ENCODE data around the gene EIF2B4. TPM values are rescaled to one million over a fixed set of nuclear protein-coding genes. Genes with fewer than 3 reads are reported as not detected.

EIF2B4 gene
- total RNA-seq, 1 donor from 2014 or later, result 49.6 TPM

DNA sequence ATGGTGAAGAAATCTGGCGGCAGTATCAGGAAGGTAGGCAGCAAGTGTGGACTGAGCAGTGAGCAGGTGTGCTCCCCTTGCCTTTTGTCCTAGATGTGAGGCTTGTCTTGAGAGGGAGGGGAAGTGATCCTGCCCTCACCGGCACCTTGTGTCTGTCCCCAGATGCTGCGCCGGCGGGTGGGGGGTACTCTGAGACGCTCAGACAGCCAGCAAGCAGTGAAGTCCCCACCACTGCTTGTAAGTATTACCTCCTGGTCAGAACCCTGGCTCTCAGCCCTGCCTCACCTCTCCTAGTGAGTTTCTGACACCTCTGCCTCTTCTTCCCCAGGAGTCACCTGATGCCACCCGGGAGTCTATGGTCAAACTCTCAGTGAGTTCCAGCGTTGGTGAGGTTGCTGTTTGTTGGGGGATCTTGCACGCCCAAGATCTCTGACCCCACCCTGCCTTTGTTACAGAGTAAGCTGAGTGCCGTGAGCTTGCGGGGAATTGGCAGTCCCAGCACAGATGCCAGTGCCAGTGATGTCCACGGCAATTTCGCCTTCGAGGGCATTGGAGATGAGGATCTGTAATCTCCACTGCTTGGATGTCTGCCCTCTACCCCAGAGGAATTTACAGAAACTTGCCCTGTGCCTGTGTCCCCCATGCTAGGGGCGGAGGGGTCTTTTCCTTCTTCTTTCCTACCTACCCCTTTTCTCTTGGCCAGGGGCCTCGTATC, 6.2 kb upstream of the EIF2B4 start:
- H3K27ac Mint-ChIP-seq, result peak overlapping the region; percentile 45

DNA sequence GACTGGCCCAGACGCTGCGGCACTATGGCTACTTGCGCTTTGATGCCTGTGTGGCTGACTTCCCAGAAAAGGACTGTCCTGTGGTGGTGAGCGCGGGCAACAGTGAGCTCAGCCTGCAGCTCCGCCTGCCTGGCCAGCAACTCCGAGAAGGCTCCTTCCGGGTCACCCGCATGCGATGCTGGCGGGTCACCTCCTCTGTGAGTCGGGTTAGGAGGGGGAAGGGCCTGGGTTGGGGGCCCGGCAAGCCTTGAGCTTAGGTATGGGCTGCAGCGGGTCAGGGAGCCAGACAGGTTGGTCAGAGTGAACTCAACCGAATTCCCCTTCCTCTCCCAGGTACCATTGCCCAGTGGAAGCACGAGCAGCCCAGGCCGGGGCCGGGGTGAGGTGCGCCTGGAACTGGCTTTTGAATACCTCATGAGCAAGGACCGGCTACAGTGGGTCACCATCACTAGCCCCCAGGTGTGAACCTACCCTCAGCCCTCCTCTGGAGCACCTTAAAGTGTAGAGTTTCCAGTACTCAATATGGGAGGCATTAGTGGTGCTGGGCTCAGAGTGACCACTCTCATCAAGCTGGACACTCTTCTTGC, 5.5 kb upstream of the EIF2B4 start:
- TF ChIP-seq, protein P1, sequence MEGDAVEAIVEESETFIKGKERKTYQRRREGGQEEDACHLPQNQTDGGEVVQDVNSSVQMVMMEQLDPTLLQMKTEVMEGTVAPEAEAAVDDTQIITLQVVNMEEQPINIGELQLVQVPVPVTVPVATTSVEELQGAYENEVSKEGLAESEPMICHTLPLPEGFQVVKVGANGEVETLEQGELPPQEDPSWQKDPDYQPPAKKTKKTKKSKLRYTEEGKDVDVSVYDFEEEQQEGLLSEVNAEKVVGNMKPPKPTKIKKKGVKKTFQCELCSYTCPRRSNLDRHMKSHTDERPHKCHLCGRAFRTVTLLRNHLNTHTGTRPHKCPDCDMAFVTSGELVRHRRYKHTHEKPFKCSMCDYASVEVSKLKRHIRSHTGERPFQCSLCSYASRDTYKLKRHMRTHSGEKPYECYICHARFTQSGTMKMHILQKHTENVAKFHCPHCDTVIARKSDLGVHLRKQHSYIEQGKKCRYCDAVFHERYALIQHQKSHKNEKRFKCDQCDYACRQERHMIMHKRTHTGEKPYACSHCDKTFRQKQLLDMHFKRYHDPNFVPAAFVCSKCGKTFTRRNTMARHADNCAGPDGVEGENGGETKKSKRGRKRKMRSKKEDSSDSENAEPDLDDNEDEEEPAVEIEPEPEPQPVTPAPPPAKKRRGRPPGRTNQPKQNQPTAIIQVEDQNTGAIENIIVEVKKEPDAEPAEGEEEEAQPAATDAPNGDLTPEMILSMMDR (IDR thresholded peaks at IDR 0.05; ENCODE audit: unreplicated experiment), result no peak
- H3K27me3 Mint-ChIP-seq, result no peaks in the 10 kb centered on the region
- no peak for DNase-seq (ENCODE audit: low spot score, unreplicated experiment)
- H3K4me1 Mint-ChIP-seq (ENCODE audit: low read depth), result peaks cover 25% of the 10 kb centered on the region
- H3K4me3 Mint-ChIP-seq (ENCODE audit: low read depth), result no peak overlapping the region
- H3K27ac Mint-ChIP-seq, result peak overlapping the region; percentile 33
- no peaks in the 10 kb centered on the region for H3K9me3 Mint-ChIP-seq (ENCODE audit: low read depth)
- peaks cover 20% of the 10 kb centered on the region for H3K36me3 Mint-ChIP-seq (ENCODE audit: insufficient read depth)

More for the DNA sequence above, 6.2 kb upstream of the EIF2B4 start:
- no peak for DNase-seq (ENCODE audit: low spot score, unreplicated experiment)
- Mint-ChIP-seq H3K36me3 (ENCODE audit: insufficient read depth) (peaks cover 20% of the 10 kb centered on the region), H3K27me3 (no peaks in the 10 kb centered on the region), H3K9me3 (ENCODE audit: low read depth) (no peaks in the 10 kb centered on the region), H3K4me1 (ENCODE audit: low read depth) (peaks cover 28% of the 10 kb centered on the region), H3K4me3 (ENCODE audit: low read depth) (no peak overlapping the region)
- TF ChIP-seq, protein P1 (IDR thresholded peaks at IDR 0.05; ENCODE audit: unreplicated experiment), result no peak

DNA sequence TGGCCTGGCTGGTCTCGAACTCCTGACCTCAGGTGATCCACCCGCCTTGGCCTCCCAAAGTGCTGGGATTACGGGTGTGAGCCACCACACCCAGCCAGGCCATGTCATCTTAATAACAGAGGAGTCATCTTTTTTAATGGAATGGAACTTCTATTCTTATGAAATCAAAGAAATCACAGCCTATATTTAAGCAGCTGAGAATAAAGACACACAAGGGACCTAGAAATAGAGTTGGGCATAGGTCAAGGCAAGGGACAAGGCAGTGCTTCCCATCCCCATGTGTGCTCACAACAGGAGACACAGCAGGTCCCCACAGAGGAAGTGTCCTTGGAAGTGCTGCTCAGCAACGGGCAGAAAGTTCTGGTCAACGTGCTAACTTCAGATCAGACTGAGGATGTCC, 3.4 kb upstream of the EIF2B4 start:
- Mint-ChIP-seq H3K27me3 (no peaks in the 10 kb centered on the region), H3K9me3 (ENCODE audit: low read depth) (no peaks in the 10 kb centered on the region), H3K4me3 (ENCODE audit: low read depth) (no peak overlapping the region), H3K36me3 (ENCODE audit: insufficient read depth) (peaks cover 21% of the 10 kb centered on the region), H3K27ac (no peak overlapping the region), H3K4me1 (ENCODE audit: low read depth) (peaks cover 24% of the 10 kb centered on the region)
- no peak for DNase-seq (ENCODE audit: low spot score, unreplicated experiment)
- TF ChIP-seq, protein P1 (IDR thresholded peaks at IDR 0.05; ENCODE audit: unreplicated experiment), result no peak

DNA sequence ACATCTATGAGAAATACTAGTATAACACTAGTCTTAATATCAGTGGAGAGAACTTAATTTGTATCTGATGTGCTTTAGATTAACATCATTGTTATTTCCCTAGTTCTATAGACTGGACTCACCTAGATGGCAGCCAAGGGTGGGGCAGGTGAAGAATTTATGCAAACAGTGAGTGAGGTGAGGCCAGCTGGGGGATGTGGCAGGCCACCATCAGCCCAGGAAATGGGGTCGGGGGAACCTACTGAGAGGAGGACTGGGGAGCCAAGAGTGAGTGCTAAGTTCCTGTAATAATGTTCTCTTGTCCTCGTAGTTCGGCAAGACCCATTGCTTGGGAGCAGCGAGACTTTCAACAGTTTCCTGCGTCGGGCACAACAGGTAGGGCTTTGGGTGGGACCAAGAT, 2.8 kb upstream of the EIF2B4 start:
- H3K27me3 Mint-ChIP-seq, result no peaks in the 10 kb centered on the region
- H3K4me3 Mint-ChIP-seq (ENCODE audit: low read depth), result no peak overlapping the region
- peaks cover 24% of the 10 kb centered on the region for H3K4me1 Mint-ChIP-seq (ENCODE audit: low read depth)
- no peaks in the 10 kb centered on the region for H3K9me3 Mint-ChIP-seq (ENCODE audit: low read depth)
- no peak for DNase-seq (ENCODE audit: low spot score, unreplicated experiment)
- H3K27ac Mint-ChIP-seq, result peak overlapping the region; percentile 79
- TF ChIP-seq, protein P1 (IDR thresholded peaks at IDR 0.05; ENCODE audit: unreplicated experiment), result no peak
- peaks cover 21% of the 10 kb centered on the region for H3K36me3 Mint-ChIP-seq (ENCODE audit: insufficient read depth)

DNA sequence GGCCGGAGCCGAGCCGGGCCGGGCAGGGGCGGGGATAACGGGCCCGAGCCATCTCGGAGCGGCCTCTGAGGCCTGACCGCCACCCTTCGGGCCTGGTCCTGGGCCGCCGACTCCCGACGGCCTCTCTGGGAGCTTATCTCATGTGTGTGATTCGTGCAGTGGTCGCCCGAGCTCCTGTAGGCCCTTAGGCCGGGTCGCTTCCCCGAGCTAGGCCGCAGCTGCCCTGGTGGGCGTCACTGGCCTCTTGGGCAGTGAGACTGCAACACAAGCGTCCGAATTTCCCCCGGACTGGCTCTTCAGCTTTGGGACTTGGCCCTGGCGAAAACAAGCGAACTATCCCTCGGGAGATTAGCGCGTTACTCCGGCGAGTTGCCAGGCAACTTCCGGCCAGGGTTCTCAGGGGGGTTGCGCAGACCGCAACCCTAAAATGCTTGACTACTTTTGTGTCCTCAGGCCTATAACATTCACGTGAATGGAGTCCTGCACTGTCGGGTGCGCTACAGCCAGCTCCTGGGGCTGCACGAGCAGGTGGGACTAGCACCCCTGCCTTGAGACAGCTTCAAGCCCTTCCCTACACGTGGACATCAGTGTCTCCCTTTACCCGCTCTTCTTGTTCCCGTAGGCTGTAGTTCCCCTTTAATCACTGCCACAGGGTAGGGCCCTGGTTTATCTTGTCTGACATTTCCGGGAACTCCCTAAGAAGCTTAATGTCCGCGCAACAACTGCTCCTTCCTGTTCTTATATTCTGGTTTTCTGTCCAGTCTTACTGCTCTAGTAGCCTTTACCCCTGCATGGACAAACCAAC, 880 bp upstream of the EIF2B4 start:
- Mint-ChIP-seq H3K27ac (peak overlapping the region; percentile 98), H3K9me3 (ENCODE audit: low read depth) (no peaks in the 10 kb centered on the region), H3K4me3 (ENCODE audit: low read depth) (peak overlapping the region; percentile 87), H3K4me1 (ENCODE audit: low read depth) (peaks cover 23% of the 10 kb centered on the region), H3K36me3 (ENCODE audit: insufficient read depth) (peaks cover 24% of the 10 kb centered on the region), H3K27me3 (no peaks in the 10 kb centered on the region)
- no peak for DNase-seq (ENCODE audit: low spot score, unreplicated experiment)
- TF ChIP-seq, protein P1 (IDR thresholded peaks at IDR 0.05; ENCODE audit: unreplicated experiment), result no peak
